Lower leg skin (tissue), 3 donors: ENCODE results near the gene ATP6V0E1.

Source experiments
- POLR2A ChIP-seq, 2 donors: fragments of 450-650 bp; IDR thresholded peaks; one replicate each; pipeline ENCODE4 v1.6.1; 2016 to 2017; ENCODE audit warnings: antibody characterized with exemption in 2 of 2, mild to moderate bottlenecking in 1 of 2, moderate library complexity in 1 of 2
- TF ChIP-seq, protein P1 (sequence below), 3 donors: fragments of 450-650 bp; IDR thresholded peaks; one replicate each; pipeline ENCODE4 v1.5.1; 2016; ENCODE audit warnings: antibody characterized with exemption in 3 of 3, mild to moderate bottlenecking in 3 of 3, moderate library complexity in 2 of 3

DNA sequence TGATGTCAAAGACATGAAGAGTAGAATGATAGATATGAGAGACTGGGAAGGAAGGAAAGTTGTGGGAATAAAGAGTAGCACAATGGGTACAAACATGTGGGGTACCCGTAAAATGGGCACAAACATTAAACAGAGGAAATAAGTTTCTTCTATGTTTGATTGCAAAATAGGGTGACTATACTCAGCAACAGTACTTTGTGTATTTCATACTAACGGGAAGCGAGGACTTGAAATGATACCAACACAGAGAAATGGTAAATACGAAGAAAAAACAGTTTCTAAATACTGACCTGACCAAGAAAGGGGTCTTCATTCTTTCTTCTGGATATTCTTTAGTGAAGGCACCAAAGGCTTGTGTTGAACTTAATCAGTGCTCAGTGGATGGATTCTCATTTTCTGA is 31.1 kb downstream of the ATP6V0E1 start:
- TF ChIP-seq, protein P1, sequence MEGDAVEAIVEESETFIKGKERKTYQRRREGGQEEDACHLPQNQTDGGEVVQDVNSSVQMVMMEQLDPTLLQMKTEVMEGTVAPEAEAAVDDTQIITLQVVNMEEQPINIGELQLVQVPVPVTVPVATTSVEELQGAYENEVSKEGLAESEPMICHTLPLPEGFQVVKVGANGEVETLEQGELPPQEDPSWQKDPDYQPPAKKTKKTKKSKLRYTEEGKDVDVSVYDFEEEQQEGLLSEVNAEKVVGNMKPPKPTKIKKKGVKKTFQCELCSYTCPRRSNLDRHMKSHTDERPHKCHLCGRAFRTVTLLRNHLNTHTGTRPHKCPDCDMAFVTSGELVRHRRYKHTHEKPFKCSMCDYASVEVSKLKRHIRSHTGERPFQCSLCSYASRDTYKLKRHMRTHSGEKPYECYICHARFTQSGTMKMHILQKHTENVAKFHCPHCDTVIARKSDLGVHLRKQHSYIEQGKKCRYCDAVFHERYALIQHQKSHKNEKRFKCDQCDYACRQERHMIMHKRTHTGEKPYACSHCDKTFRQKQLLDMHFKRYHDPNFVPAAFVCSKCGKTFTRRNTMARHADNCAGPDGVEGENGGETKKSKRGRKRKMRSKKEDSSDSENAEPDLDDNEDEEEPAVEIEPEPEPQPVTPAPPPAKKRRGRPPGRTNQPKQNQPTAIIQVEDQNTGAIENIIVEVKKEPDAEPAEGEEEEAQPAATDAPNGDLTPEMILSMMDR (IDR thresholded peaks at IDR 0.05): no peak
- no peak for TF ChIP-seq POLR2A (IDR thresholded peaks at IDR 0.05)
